Stomach (tissue), 4 donors: ENCODE results near the gene GALNT2.

ENCODE experiments used
- EP300 ChIP-seq: sonication (generic); formaldehyde crosslinking; IDR thresholded peaks from one replicate; pipeline ENCODE4 v1.6.1; 2017; ENCODE audit warnings: antibody characterized with exemption
- POLR2A ChIP-seq, 4 donors: fragments of 450-650 bp; IDR thresholded peaks; one replicate each; pipeline ENCODE4 v1.6.1; 2016; ENCODE audit warnings: antibody characterized with exemption in 4 of 4, control low read depth in 2 of 4, mild to moderate bottlenecking in 1 of 4, moderate library complexity in 1 of 4
- POLR2AphosphoS5 ChIP-seq, 3 donors: sonication (generic); formaldehyde crosslinking; IDR thresholded peaks; one replicate each; pipeline ENCODE4 v1.6.1; 2016; ENCODE audit warnings: antibody characterized with exemption in 3 of 3
- TF ChIP-seq, protein P1 (sequence below), 7 experiments: fragments of 450-650 bp in 4 of 7; fragments of 200-600 bp in 3 of 7; sonication (generic) in 3 of 7; IDR thresholded peaks; one replicate each; pipeline ENCODE4 v1.5.1; 2016 to 2019; ENCODE audit warnings: antibody characterized with exemption in 7 of 7, control low read depth in 2 of 7, mild to moderate bottlenecking in 1 of 7

DNA sequence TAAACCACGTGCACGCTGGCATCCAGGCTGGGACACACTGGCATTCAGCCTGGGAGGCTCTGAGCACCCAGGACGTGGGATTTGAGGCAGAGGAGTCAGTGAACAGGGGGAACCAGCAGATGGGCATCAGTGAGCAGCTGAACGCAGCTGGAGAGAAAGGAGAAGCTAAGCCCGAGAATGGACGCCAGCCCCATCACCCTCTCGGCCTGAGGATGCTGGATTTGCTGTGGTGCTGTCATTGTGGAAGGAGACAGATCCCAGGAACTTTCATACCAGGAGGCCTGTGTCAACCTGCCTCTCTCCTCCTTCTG, 226.3 kb downstream of the GALNT2 start:
- TF ChIP-seq, protein P1, sequence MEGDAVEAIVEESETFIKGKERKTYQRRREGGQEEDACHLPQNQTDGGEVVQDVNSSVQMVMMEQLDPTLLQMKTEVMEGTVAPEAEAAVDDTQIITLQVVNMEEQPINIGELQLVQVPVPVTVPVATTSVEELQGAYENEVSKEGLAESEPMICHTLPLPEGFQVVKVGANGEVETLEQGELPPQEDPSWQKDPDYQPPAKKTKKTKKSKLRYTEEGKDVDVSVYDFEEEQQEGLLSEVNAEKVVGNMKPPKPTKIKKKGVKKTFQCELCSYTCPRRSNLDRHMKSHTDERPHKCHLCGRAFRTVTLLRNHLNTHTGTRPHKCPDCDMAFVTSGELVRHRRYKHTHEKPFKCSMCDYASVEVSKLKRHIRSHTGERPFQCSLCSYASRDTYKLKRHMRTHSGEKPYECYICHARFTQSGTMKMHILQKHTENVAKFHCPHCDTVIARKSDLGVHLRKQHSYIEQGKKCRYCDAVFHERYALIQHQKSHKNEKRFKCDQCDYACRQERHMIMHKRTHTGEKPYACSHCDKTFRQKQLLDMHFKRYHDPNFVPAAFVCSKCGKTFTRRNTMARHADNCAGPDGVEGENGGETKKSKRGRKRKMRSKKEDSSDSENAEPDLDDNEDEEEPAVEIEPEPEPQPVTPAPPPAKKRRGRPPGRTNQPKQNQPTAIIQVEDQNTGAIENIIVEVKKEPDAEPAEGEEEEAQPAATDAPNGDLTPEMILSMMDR (IDR thresholded peaks at IDR 0.05) = no peak
- no peak for TF ChIP-seq POLR2A (IDR thresholded peaks at IDR 0.05)
- no peak for TF ChIP-seq EP300
- TF ChIP-seq POLR2AphosphoS5 (IDR thresholded peaks at IDR 0.05) = no peak
